Stomach (tissue), 9 donors: ENCODE measurements around the gene PFKFB4. TPM values are rescaled to one million over a fixed set of nuclear protein-coding genes. Genes with fewer than 3 reads are reported as not detected.

Experiments
- DNase-seq, 2 donors: peaks; one replicate each; pipeline versions ENCODE4 v3.0.0 to v3.0.0-alpha.2; 2013 to 2019
- H3K27ac ChIP-seq, 5 donors: fragments of 200-600 bp in 4 of 5; sonication (generic) in 4 of 5; one replicate each; pipeline ENCODE4 v1.5.1; 2013 to 2019; ENCODE audit warnings: mild to moderate bottlenecking in 1 of 5, moderate library complexity in 1 of 5
- H3K27me3 ChIP-seq, 3 donors: fragments of 200-600 bp; sonication (generic); one replicate each; pipeline ENCODE4 v1.5.1; 2017 to 2019; ENCODE audit warnings: mixed run types in 1 of 3
- H3K36me3 ChIP-seq, 4 donors: fragments of 200-600 bp; sonication (generic); 1 replicate in 3 of 4; 2 replicates in 1 of 4; pipeline ENCODE4 v1.5.1; 2016 to 2019
- H3K4me1 ChIP-seq, 4 donors: fragments of 200-600 bp; sonication (generic); one replicate each; pipeline ENCODE4 v1.5.1; 2016 to 2019
- H3K4me3 ChIP-seq, 4 donors: fragments of 200-600 bp; sonication (generic) in 3 of 4; one replicate each; pipeline ENCODE4 v1.5.1; 2016 to 2019; ENCODE audit warnings: mild to moderate bottlenecking in 1 of 4
- H3K9me3 ChIP-seq, 4 donors: fragments of 200-600 bp; sonication (generic); one replicate each; pipeline ENCODE4 v1.5.1; 2016 to 2019
- CTCF ChIP-seq, 7 experiments: fragments of 450-650 bp in 4 of 7; fragments of 200-600 bp in 3 of 7; sonication (generic) in 3 of 7; IDR thresholded peaks; one replicate each; pipeline ENCODE4 v1.5.1; 2016 to 2019; ENCODE audit warnings: antibody characterized with exemption in 7 of 7, control low read depth in 2 of 7, mild to moderate bottlenecking in 1 of 7
- EP300 ChIP-seq: sonication (generic); formaldehyde crosslinking; IDR thresholded peaks from one replicate; pipeline ENCODE4 v1.6.1; 2017; ENCODE audit warnings: antibody characterized with exemption
- POLR2A ChIP-seq, 4 donors: fragments of 450-650 bp; IDR thresholded peaks; one replicate each; pipeline ENCODE4 v1.6.1; 2016; ENCODE audit warnings: antibody characterized with exemption in 4 of 4, control low read depth in 2 of 4, mild to moderate bottlenecking in 1 of 4, moderate library complexity in 1 of 4
- POLR2AphosphoS5 ChIP-seq, 3 donors: sonication (generic); formaldehyde crosslinking; IDR thresholded peaks; one replicate each; pipeline ENCODE4 v1.6.1; 2016; ENCODE audit warnings: antibody characterized with exemption in 3 of 3
- WGBS, 5 donors: extraction: QIAGEN DNeasy Blood & Tissue Kit in 3 of 5; methylation state at CpG; one replicate each; pipeline versions ENCODE4 v1.1.5 to v1.1.7; 2013 to 2018; 5-methylcytosine and 5-hydroxymethylcytosine counted together
- intact Hi-C: fragments of 100-400 bp; cut with DNase I; formaldehyde crosslinking; loops from one replicate; pipeline ENCODE4 v1.15.1; 2023; ENCODE audit warnings: low total_unique reads
- polyA plus RNA-seq, 3 donors: library from polyadenylated mRNA; stranded (reverse); fragments of 200-250 nt; gene quantifications; one replicate each; pipeline ENCODE4 v1.2.3, GENCODE V29; 2013
- total RNA-seq, 5 donors: library from RNA; depleted of rRNA; stranded (reverse); fragments of >200 nt; gene quantifications; one replicate each; pipeline versions ENCODE4 v1.1.0 to v1.2.3, GENCODE V29; 2014 to 2016
- donor health status: healthy with polysubstance abuse.
- donor health status: Bipolar disorder and iron deficiency.
- donor health status: healthy.

Gene PFKFB4
- total and polyA plus RNA-seq, 8 donors, result 0.61 to 9.6 (median 1.5) TPM; not detected in 1

GRCh38 chr3:48594417-48595049 is 37.9 kb upstream of the PFKFB4 start:
- peaks cover 14 to 33% (median 24%) of the 10 kb centered on the region in 4 donors for H3K36me3 ChIP-seq
- H3K4me1 ChIP-seq, result peaks cover 25 to 43% (median 35%) of the 10 kb centered on the region in 4 donors
- intact Hi-C loops, result no loop called here
- peak overlapping the region in 2 of 5 donors; percentile 40 to 83 for H3K27ac ChIP-seq
- no peaks in the 10 kb centered on the region for H3K9me3 ChIP-seq
- H3K4me3 ChIP-seq, result peak overlapping the region; percentile 34 to 40 (median 36)
- peaks cover 0 to 38% (median 4%) of the 10 kb centered on the region in 3 donors for H3K27me3 ChIP-seq
- no peak for TF ChIP-seq EP300
- TF ChIP-seq POLR2AphosphoS5 (IDR thresholded peaks at IDR 0.05), result no peak
- no peak for TF ChIP-seq CTCF (IDR thresholded peaks at IDR 0.05)
- TF ChIP-seq POLR2A (IDR thresholded peaks at IDR 0.05), result no peak
- WGBS, 5 donors, result 19 to 39% (median 28%) methylated on average over 37 to 39 of the region's 39 CpGs
- peak in 1 of 2 donors; percentile 30 for DNase-seq

GRCh38 chr3:48593337-48593736 is 36.7 kb upstream of the PFKFB4 start:
- H3K27ac ChIP-seq, result no peak overlapping the region
- peaks cover 2 to 21% (median 12%) of the 10 kb centered on the region in 4 donors for H3K36me3 ChIP-seq
- H3K4me1 ChIP-seq, result peaks cover 13 to 31% (median 25%) of the 10 kb centered on the region in 4 donors
- intact Hi-C loops, result no loop called here
- TF ChIP-seq POLR2AphosphoS5 (IDR thresholded peaks at IDR 0.05) (no peak), CTCF (IDR thresholded peaks at IDR 0.05) (no peak), EP300 (no peak)
- H3K4me3 ChIP-seq, result no peak overlapping the region
- H3K9me3 ChIP-seq, result no peaks in the 10 kb centered on the region
- peaks cover 0 to 48% (median 4%) of the 10 kb centered on the region in 3 donors for H3K27me3 ChIP-seq
- WGBS, 5 donors, result 86 to 93% (median 92%) methylated on average over 5 to 9 of the region's 9 CpGs
- no peak for DNase-seq

- Histone ChIP-seq H3K4me3 (no peak overlapping the region), H3K27ac (no peak overlapping the region), H3K4me1 (peaks cover 13 to 24% (median 19%) of the 10 kb centered on the region in 4 donors), H3K27me3 (peaks cover 0 to 52% (median 4%) of the 10 kb centered on the region in 3 donors), H3K36me3 (peaks cover 0 to 14% (median 5%) of the 10 kb centered on the region in 4 donors), H3K9me3 (no peaks in the 10 kb centered on the region)
- intact Hi-C loops, result no loop called here
- 83 to 91% (median 87%) methylated on average over 21 of the region's 21 CpGs for WGBS, 5 donors
- no peak for DNase-seq
- TF ChIP-seq EP300, result no peak
- TF ChIP-seq POLR2AphosphoS5 (IDR thresholded peaks at IDR 0.05), result no peak
- TF ChIP-seq CTCF (IDR thresholded peaks at IDR 0.05), result no peak
- no peak for TF ChIP-seq POLR2A (IDR thresholded peaks at IDR 0.05)
Measured at GRCh38 chr3:48592519-48593087, 36.0 kb upstream of the PFKFB4 start.

GRCh38 chr3:48591886-48592518 is 35.4 kb upstream of the PFKFB4 start:
- DNase-seq, result no peak
- 85 to 93% (median 89%) methylated on average over 11 to 22 of the region's 22 CpGs for WGBS, 5 donors
- intact Hi-C loops, result no loop called here
- Histone ChIP-seq H3K4me1 (peaks cover 13 to 22% (median 18%) of the 10 kb centered on the region in 4 donors), H3K9me3 (no peaks in the 10 kb centered on the region), H3K36me3 (peaks cover 0 to 8% (median 0%) of the 10 kb centered on the region in 4 donors), H3K27ac (no peak overlapping the region), H3K4me3 (no peak overlapping the region), H3K27me3 (peaks cover 0 to 52% (median 4%) of the 10 kb centered on the region in 3 donors)
- TF ChIP-seq CTCF (IDR thresholded peaks at IDR 0.05) (no peak), EP300 (no peak), POLR2AphosphoS5 (IDR thresholded peaks at IDR 0.05) (no peak), POLR2A (IDR thresholded peaks at IDR 0.05) (no peak)
